Neural progenitor cell (in vitro differentiated cells): ENCODE results near the gene SUPT7L. TPM values are rescaled to one million over a fixed set of nuclear protein-coding genes. Genes with fewer than 3 reads are reported as not detected.

Source experiments
- DNase-seq: peaks from one replicate; pipeline ENCODE4 v3.0.0-alpha.2; 2016; ENCODE audit warnings: low spot score
- H2AFZ ChIP-seq: fragments of 200-600 bp; sonication (generic); replicated peaks from 2 replicates; pipeline ENCODE4 v1.6.1; 2016; ENCODE audit warnings: antibody characterized with exemption
- H3F3A ChIP-seq: fragments of 200-600 bp; sonication (generic); 2 replicates; pipeline ENCODE4 v1.6.1; 2016; ENCODE audit warnings: antibody characterized with exemption, low read depth
- H3K27ac ChIP-seq: fragments of 200-600 bp; sonication (generic); 2 replicates; pipeline ENCODE4 v1.5.1; 2016; ENCODE audit warnings: mild to moderate bottlenecking
- H3K27me3 ChIP-seq: fragments of 200-600 bp; sonication (generic); 2 replicates; pipeline ENCODE4 v1.6.1; 2016; ENCODE audit warnings: mild to moderate bottlenecking, moderate library complexity
- H3K36me3 ChIP-seq: fragments of 200-600 bp; sonication (generic); 2 replicates; pipeline ENCODE4 v1.5.1; 2016
- H3K4me1 ChIP-seq: fragments of 200-600 bp; sonication (generic); 2 replicates; pipeline ENCODE4 v1.6.1; 2016; ENCODE audit warnings: mixed run types
- H3K4me2 ChIP-seq: fragments of 200-600 bp; sonication (generic); 2 replicates; pipeline ENCODE4 v1.6.1; 2016
- H3K4me3 ChIP-seq: fragments of 200-600 bp; sonication (generic); 2 replicates; pipeline ENCODE4 v1.5.1; 2016
- H3K79me2 ChIP-seq: fragments of 200-600 bp; sonication (generic); 2 replicates; pipeline ENCODE4 v1.6.1; 2016; ENCODE audit warnings: low read depth
- H3K9ac ChIP-seq: fragments of 200-600 bp; sonication (generic); 2 replicates; pipeline ENCODE4 v1.6.1; 2016
- H3K9me3 ChIP-seq: fragments of 200-600 bp; sonication (generic); 2 replicates; pipeline ENCODE4 v1.5.1; 2016; ENCODE audit warnings: low read depth
- H4K20me1 ChIP-seq: fragments of 200-600 bp; sonication (generic); 2 replicates; pipeline ENCODE4 v1.6.1; 2016; ENCODE audit warnings: low read depth
- H3K27ac Mint-ChIP-seq: 3 replicates; pipeline ENCODE4 v1.8.0; 2021; ENCODE audit warnings: mixed read lengths
- H3K27me3 Mint-ChIP-seq: 2 replicates; pipeline ENCODE4 v1.8.0; 2022; ENCODE audit warnings: low read depth, mild to moderate bottlenecking, inconsistent platforms, moderate library complexity, mixed read lengths; ENCODE audit not compliant: insufficient read depth
- H3K36me3 Mint-ChIP-seq: 3 replicates; pipeline ENCODE4 v1.8.0; 2021; ENCODE audit warnings: mixed read lengths
- H3K4me1 Mint-ChIP-seq: 3 replicates; pipeline ENCODE4 v1.8.0; 2021; ENCODE audit warnings: mixed read lengths
- H3K4me3 Mint-ChIP-seq: 3 replicates; pipeline ENCODE4 v1.8.0; 2021; ENCODE audit warnings: mild to moderate bottlenecking, moderate library complexity, mixed read lengths
- H3K9me3 Mint-ChIP-seq: 3 replicates; pipeline ENCODE4 v1.8.0; 2020; ENCODE audit warnings: mixed read lengths
- CTCF ChIP-seq: fragments of 200-600 bp; sonication (generic); IDR thresholded peaks from 2 replicates; pipeline ENCODE4 v1.5.1; 2017; ENCODE audit warnings: antibody characterized with exemption, mild to moderate bottlenecking
- EZH2 ChIP-seq: fragments of 200-600 bp; sonication (generic); IDR thresholded peaks from 2 replicates; pipeline ENCODE4 v1.6.1; 2017; ENCODE audit warnings: antibody characterized with exemption, mild to moderate bottlenecking, moderate library complexity
- EZH2phosphoT487 ChIP-seq: fragments of 200-600 bp; sonication (generic); IDR thresholded peaks from 2 replicates; pipeline ENCODE4 v1.6.1; 2017; ENCODE audit warnings: antibody characterized with exemption
- small RNA-seq: library from RNA; depleted of rRNA; stranded (forward); fragments of <200 nt; gene quantifications from one replicate; pipeline ENCODE3, GENCODE V24; 2015
- total RNA-seq: library from RNA; depleted of rRNA; stranded (reverse); fragments of >200 nt; gene quantifications from 2 replicates; pipeline ENCODE4 v1.2.3, GENCODE V29; 2015; ENCODE audit warnings: low replicate concordance

SUPT7L gene
- total RNA-seq, 1 donor from 2014 or later, result 43.5 TPM

GRCh38 chr2:27606611-27607010 is 56.8 kb downstream of the SUPT7L start:
- Mint-ChIP-seq H3K27me3 (no peaks in the 10 kb centered on the region), H3K9me3 (no peaks in the 10 kb centered on the region), H3K4me3 (no peak overlapping the region), H3K27ac (no peak overlapping the region), H3K4me1 (no peaks in the 10 kb centered on the region), H3K36me3 (peaks cover 40% of the 10 kb centered on the region)
- Histone ChIP-seq H3K79me2 (peaks cover 19% of the 10 kb centered on the region), H3K4me2 (no peak overlapping the region), H4K20me1 (no peaks in the 10 kb centered on the region), H3K4me1 (no peaks in the 10 kb centered on the region), H3K9me3 (no peaks in the 10 kb centered on the region), H3K9ac (no peak overlapping the region), H3F3A (no peaks in the 10 kb centered on the region), H2AFZ (no peak overlapping the region), H3K27ac (no peak overlapping the region), H3K4me3 (no peak overlapping the region), H3K36me3 (peaks cover 13% of the 10 kb centered on the region), H3K27me3 (no peaks in the 10 kb centered on the region)
- TF ChIP-seq EZH2phosphoT487 (no peak), EZH2 (no peak), CTCF (no peak)
- no peak for DNase-seq

Small RNA genes within 50 kb of the gene (small RNA-seq; reads per million reads assigned to genes)
- gene RF00340, result not detected

Other genes with a start within 250 kb of the SUPT7L start
- gene NRBP1, start 235.0 kb downstream of the SUPT7L start, total RNA-seq, result 136 and 151 TPM in 2 replicates
- gene KRTCAP3, start 221.2 kb downstream of the SUPT7L start, total RNA-seq, result 0.88 and 11.4 TPM in 2 replicates
- 20.3 and 30.0 TPM in 2 replicates for gene IFT172, start 173.9 kb downstream of the SUPT7L start, total RNA-seq
- gene FNDC4, start 168.4 kb downstream of the SUPT7L start, total RNA-seq, result 6.2 and 18.3 TPM in 2 replicates
- gene GCKR, start 166.8 kb downstream of the SUPT7L start, total RNA-seq, result 2.2 TPM in 1 of 2 replicates, not detected in the other
- 96.1 and 106 TPM in 2 replicates for gene ZNF512, start 80.6 kb downstream of the SUPT7L start, total RNA-seq
- gene CCDC121, start 34.6 kb downstream of the SUPT7L start, total RNA-seq, result 5.1 and 9.2 TPM in 2 replicates
- 54.9 and 59.2 TPM in 2 replicates for gene GPN1, start 34.6 kb downstream of the SUPT7L start, total RNA-seq
- 24.9 and 32.2 TPM in 2 replicates for gene SLC4A1AP, start 275 bp upstream of the SUPT7L start, total RNA-seq
- gene MRPL33, start 108.1 kb upstream of the SUPT7L start, total RNA-seq, result 78.9 and 147 TPM in 2 replicates
- gene RBKS, start 226.8 kb upstream of the SUPT7L start, total RNA-seq, result 4.3 and 8.5 TPM in 2 replicates
- gene BABAM2, start 227.1 kb upstream of the SUPT7L start, total RNA-seq, result 34.6 and 34.8 TPM in 2 replicates